ENCODE data around the gene MACROD1.
"Not testable (repeated sequence)": the region's sequence is repeated elsewhere in the genome, so short reads cannot be mapped to it uniquely, and the experiment has no call there.

The MACROD1 gene

DNA sequence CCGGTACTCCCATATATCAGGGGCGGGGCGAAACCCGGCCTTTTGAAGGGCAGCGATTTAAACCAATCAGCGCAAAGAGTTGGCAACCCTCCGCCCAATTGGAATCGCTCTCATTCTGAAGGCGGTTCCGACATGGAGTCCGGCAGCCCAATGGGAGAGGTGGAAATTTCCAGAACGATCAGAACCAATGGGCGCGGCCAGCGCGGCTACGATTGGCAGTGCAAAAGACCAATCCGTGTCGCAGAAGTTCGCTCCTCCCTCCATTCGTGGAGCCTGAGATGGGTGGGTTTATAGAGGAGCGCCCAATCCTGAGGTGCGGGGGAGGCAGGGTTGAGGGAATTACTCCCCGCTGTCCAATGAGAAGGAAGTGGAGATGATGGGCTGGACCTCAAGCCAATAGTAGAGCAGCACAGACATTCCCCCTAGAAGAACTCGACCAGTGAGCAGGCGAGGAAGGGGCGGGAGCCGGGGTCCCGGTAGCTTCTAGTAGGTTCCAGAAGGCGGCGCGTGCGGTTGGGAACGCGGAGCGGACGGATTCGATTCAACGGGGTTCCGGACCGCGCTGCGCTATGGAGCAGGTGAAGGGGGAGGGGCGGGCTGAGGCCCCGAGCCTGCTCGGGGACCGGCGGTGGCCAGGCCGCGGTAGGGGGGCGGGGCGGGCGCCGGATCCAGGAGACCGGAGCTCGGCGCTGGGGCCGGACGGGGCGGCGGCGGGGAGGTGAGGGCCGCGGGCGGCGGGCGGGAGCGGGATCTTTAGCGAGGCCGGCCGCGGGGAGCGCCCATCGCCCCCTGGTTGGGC is 20.0 kb upstream of the MACROD1 start, which contains the start of gene STIP1:
Gene STIP1, plus strand, starts transcription at position 479 of the 799 bp plus-strand sequence. Its CDS starts 91 bp downstream, at position 570.
- DNase-seq (ENCODE audit: low read depth, low spot score) = peak; percentile 100

DNA sequence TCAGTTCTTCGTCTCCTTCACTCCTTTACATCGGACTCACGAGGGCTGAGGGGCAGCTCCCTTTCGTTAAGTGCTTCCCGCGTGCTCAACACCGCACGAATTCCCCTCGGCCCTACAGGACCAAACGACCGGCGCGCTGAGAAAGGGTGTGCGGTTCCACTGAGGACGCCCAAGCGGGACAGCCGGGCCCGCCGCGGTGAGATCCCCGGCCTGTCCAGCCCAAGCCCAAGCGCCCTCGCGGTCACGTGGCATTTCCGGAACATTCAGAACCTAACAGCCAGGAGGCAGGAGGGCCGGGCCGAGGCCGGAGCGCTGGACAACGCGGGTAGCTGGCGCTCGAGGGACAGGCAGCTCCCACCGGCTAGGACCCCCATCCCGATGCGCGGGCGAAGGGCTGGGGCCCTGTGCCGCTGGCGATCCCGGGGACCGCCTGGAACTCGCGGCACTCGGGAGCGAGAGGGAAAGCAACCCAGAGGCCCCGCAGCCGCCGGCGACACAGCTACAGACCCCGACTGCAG is 19.3 kb upstream of the MACROD1 start:
- DNase-seq (ENCODE audit: low read depth, low spot score) = peak; percentile 90

DNA sequence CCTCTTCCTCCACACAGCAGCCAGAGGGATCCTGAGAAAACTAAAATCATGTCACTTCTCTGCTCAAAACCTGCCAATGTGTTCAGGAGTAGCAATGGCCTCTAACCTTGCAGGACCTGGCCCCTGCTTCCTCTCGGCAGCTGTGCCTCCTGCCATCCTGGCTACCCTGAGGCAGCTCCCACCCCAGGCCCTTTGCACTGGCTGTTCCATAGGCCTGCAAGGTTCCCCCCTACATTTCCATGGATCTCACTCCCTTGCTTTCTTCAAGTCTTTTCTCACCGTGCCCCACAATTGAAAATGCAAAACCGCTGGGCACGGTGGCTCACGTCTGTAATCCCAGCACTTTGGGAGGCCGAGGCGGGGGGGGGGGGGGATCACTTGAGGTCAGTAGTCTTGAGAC is 18.0 kb upstream of the MACROD1 start:
- DNase-seq (ENCODE audit: low read depth, low spot score) = no peak

DNA sequence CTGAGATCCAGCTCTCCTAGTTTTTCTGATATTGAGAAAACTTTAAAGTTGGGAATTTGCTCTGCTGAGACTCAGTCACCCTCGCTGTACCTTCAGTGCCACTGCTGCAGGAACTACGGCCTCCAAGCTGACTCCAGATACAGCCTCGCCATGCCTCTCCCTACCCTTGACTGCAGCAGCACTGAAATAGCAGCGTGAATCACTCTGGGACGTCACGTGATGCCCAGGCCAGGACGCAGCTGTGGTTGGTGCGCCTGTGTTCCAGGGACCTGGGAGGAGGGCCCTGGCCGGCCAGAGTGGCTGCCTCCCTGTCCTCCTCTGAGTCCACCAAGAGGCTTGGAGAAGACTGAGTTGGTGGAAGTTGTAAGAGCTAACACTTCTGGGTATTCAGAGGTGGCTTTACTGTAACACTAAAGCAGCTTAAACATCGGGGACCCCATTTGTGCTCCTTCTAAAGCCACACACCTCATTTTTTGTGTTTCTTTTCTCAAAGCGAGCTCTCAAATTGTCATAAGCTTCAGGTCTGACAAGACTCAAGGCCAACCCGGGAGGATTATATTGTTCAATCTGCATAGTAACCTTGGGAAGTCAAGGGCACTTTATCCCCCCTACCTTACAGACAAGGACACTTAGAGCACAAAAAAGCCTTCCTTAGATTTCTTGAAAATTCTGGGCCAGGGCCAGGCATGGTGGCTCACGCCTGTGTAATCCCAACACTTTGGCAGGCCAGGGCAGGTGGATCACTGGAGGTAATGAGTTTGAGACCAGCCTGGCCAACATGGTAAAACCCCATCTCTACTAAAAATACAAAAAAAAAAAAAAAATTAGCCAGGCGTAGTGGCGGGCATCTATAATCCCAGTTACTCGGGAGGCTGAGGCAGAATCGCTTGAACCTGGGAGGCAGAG is 15.8 kb upstream of the MACROD1 start:
- DNase-seq (ENCODE audit: low read depth, low spot score) = peak; percentile 96

DNA sequence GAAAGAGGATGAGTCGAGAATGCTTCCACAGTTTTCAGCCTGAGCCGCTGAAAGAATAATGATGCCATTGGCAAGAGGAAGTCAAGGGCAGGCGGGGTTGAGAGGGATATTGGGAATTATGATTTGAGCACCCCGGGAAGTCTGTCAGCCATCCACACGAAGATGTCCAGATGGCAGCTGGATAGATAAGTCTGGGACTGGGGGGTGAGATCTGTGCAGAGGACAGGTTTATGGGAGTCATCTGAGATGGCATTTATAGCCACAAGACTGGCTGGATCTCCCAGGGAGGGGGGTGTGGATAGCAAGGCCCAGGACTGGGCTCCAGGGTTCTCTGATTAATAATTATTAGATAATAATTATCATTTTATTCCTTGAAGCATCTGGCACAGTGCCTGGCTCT is 15.0 kb upstream of the MACROD1 start:
- DNase-seq (ENCODE audit: low read depth, low spot score) = no peak

DNA sequence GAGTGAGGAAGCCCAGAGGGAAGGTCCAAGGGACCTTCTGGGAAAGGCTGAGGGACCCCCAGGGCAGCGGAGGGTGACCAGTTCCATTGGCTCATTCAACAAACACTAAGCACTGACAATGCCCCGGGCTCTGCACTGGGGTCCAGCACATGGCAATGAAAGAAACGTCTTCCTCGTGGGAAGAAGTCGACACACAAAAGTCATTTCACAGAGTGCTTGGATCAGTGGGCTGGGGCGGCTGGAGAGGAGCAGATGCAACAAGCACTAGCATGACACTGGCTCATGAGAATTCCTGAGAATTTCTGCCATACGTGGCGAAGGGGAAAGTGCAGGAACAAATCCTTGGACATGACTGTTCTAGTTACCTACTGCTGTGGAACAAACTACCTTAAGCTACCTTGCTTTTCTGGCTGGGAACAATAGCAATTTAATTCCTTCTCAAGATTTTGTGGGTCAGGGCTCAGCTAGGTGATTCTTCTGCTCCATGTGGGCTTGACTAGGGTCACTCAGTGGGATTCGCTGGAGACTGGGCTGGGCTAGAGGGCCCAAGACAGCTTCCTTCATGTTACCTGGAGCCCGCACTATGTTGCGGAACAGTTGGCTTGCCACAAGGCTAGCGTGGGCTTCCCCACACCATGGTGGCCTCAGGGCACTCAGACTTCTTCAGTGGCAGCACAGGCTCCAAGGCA is 13.2 kb upstream of the MACROD1 start:
- DNase-seq (ENCODE audit: low read depth, low spot score) = no peak

DNA sequence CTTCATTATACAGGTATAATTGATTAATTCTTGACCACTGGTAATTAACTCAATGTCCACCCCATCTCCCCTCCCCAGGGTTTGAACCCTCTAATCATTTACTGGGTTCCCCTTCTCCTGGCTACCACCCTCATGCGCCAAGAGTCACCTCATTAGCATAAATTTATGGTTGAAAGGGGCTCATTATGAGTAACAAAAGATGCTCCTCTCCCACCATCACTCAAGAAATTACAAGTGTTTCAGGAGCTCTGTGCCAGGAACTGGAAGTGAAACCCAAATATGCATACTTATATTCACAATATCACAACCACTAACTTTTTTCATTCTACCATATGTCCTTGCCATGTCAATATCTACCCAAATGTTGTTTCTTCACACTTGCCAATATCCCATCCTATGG is 12.3 kb upstream of the MACROD1 start:
- DNase-seq (ENCODE audit: low read depth, low spot score) = no peak

DNA sequence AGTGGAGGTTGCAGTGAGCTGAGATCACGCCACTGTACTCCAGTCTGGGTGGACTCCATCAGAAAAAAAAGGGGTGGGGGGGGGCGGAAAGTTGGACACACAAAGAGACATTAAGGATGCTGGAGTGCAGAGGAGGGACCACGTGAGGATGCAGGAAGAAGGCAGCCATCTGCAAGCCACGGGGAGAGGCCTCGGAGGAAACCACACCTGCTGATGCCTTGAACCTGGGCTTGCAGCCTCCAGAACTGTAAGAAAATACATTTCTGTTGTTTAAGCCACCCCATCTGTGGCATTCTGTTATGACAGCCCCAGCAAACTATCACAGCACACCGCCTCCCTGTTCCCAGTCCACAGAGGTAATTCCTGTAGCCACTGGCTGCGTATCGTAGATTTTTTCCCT is 10.8 kb upstream of the MACROD1 start:
- no peak for DNase-seq (ENCODE audit: low read depth, low spot score)

DNA sequence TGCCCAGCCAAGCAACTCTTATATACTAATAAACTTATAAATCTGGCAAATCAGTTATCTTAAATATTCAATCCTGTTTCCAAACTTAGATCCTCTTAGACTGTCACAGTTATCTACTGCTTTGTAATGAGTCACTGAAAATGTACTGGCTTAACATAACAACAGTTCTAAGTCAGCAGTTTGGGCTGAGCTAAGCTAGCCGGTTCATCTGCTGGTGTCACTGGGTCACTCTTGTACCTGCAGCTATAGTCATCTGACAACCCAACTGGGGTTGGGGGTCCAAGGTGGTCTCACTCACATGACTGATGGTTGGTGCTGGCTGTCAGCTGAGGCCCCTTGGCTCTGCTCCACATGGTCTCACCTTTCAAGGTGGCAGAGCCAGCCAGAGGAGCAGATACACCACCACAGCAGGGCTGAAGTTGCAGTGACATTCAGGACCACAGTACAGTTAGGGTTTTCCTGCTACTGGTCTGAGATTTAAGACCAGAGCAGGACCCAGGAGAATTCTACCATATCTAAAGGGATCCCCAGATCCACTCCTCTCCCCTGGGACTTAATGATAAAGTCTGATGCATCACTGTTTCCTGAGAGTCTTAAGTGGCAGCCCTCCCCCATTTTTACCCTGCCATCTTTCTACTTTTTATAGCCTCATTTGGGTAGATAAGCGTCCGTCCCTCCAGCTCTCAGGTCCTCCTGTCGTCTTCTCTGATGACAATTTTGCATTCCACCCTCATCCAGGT is 7.9 kb upstream of the MACROD1 start:
- no peak for DNase-seq (ENCODE audit: low read depth, low spot score)

DNA sequence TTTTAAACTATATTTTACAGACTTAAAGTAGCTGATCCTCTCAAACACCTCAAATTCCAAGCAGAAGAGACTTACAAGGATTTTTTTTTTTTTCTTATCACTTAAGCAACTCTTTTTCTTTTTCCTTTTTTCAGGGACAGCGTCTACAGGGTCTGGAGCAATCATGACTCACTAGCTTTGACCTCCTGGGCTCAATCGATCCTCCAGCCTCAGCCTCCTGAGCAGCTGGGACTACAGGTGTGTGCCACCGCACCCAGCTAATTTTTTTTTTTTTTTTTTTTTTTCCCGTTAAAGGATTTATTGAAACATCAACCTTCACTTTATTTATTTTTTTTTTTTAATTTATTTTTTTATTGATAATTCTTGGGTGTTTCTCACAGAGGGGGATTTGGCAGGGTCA is 4.5 kb upstream of the MACROD1 start:
- no peak for DNase-seq (ENCODE audit: low read depth, low spot score)

DNA sequence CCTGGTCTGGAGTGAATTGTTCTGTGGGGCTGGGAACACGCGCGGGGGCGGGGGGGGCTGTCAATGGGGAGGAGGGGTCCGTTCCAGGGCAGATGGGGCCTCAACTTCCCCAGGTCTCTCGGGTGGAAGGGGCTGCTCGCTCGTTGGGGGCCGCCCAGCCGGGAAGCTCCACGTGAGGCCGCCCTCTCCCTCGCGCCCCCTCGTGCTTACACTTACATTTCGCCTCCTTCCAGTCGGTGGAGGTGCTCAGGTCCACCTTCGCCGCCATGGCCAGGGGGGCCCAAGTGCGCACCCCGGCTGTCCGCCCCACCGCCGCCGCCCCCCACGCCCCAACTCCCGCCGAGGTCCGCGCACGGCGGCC is 452 bp downstream of the MACROD1 start:
- DNase-seq (ENCODE audit: low read depth, low spot score) = peak; percentile 47

DNA sequence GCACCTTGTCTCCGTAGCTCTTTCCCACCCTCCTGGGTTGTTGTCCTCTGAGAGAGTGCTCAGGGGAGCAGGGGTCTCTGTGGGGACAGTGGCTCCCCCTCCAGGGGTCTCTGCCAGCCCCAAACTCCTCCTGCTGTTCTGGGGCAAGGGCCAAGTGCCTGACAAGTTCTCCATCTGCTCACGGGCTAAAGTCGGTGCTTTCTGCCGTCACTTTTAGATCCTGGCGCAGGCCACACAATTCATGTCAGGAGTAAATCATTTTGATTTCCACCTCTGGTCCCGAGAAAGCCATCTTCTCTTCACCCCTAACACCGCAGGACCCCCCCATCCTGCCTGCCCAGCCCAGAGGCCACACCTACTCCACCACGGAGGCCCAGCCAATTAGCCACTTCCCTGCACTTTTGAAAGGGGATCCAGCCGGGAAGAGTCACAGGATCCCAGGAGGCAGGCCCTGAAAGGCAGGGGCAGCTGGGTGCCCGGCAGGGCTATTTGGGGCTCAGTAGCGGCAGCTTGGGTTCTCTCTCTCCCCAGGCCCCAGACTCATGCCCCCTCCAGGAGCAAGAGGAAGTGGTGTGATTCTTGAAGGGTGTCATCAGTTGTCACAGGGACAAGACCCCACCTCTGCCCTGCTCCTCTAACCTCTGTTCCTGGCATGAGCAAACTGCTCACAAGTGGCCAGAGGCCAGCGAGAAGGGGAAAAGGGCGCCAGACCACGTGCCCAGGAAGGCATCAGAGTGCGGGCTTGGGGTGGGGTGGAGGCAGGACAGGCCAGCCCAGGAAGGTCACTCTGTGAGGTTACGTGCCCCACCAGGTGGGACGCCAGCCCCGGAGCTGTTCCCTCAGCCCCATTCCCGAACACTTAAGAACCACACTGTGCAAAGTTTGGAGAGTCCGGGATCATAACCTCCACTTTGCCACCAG is 1.3 kb downstream of the MACROD1 start:
- peak; percentile 31 for DNase-seq (ENCODE audit: low read depth, low spot score)

DNA sequence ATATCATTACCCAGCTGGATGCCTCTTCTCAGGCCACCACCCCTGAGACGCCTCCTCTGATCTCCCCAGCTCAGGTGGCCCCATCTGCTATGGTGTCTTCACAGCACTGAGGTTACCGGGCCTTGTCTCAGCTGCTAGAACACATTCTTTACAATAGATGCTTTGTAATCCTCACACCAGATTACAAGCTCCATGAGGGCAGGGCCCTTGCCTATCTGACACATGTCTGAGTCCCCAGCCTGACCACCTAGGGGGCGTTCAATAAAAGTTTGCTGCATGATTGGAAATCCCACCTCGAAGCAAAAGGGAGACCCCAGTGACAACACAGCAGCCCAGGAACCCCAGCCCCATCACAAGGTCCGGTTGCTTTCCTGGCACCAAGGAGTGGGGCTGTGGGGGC is 2.0 kb downstream of the MACROD1 start:
- DNase-seq (ENCODE audit: low read depth, low spot score) = no peak

DNA sequence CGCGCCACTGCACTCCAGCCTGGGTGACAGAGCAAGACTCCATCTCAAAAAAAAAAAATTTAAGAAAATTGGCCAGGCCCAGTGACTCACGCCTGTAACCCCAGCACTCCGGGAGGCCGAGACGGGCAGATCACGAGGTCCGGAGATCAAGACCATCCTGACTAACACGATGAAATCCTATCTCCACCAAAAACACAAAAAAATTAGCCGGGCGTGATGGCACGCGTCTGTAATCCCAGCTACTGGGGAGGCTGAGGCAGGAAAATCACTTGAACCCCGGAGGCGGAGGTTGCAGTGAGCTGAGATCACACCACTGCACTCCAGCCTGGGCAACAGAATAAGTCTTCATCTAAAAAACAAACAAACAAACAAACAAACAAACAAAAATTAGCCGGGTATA is 3.1 kb downstream of the MACROD1 start:
- DNase-seq (ENCODE audit: low read depth, low spot score) = not testable (repeated sequence)

DNA sequence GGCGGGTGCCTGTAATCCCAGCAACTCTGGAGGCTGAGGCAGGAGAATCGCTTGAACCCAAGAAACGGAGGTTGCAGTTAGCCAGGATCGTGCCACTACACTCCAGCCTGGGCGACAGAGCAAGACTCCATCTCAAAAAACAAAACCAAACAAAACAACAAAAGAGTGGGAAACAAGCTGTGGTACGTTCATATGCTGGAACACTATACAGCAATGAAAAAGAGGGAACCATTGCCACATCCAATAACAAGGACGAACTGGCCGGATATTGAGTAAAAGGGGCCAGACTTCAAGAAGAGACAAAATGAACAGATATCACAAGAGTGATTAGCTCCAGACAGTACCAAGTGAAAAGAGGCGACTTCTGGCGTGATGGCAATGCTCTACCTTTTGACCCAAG is 4.9 kb downstream of the MACROD1 start:
- DNase-seq (ENCODE audit: low read depth, low spot score) = no peak

DNA sequence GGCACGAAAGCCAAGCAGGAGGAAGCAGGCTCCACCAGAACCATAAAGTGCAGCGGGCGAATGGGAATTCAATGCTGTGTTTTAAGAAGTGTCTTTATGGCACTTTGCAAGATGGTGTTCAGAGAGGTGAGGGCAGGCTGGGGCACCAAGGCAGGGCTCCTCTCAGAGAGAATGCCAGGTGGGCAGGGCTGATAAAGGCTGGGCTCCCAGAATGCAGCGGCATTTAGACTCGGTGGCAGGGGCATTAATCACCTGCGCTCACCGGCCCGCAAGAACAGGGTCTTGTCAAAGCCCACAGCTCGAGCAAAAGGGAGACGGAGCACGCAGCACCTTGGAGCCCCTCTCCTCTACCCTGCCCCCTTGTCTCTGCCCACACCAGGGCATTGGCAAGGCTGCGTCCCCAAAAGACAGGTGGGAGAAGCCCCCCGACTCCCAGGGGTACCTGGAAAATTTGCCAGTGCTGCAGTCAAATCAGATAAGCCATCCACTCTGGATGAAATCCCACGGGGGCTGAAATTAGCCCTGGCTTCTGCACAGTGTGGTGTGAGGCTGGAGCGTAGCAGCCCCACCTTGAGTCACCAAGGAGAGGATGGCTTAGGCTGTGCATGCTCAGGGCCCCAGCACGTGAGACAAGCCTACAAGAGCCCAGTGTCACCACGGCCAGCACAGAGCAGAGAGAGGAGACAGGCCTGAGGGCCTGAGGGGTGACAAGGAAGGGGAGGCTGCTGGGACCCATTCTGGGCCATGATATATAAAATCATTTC is 8.1 kb downstream of the MACROD1 start:
- DNase-seq (ENCODE audit: low read depth, low spot score) = no peak

DNA sequence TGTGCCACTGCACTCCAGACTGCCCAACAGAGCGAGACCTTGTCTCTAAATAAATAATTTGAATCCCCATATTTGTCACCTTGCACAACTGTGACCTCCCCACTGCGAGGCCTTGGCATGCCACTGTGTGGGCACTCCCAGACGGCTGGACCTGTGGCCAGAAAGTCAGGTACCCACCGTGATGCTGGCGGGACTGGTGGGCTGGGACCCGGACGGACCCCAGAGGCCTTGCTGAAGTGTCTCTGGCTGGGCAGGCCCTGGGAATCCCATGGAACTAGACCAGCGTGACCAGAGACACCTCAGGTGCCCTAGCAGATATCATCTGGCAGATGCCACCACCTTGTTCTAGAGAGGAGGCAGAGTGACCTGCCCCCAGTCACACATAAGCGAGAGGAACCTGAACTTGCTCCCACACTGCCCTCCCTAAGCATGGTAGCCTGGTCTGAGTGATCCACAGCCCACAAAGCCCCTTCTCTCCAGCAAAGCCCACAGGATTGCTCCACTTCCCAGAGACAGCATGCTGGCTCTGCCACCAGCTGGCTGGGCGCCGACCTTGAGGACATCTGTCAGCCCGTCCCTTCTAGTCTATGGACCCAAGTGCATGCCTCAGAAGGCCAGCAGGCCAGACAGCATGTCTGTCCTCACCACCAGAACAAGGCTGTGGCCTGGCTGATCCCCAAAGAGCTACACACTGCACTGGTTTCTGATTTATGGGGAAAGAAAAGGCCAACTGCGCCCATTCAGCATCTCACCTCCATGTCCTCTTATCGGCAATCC is 9.5 kb downstream of the MACROD1 start:
- no peak for DNase-seq (ENCODE audit: low read depth, low spot score)

DNA sequence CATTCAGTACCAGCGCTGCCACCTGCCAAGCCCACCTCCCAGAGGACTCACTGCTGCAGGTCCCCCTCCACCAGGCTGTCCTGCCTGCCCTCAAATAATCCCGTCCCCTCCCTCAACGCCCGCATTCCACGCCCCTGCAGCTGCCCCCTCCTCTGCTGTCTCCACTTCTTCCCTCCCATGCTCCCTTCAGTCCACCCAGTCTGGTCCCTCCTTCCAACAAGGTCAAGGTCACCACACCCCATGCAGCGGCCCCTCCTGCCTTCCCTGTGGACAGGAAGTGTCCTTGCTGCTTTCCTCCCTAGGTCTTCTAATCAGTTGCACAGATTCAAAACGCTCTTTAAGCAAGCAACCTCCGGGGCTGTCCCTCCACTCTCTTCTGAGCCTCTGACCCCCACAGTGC is 12.1 kb downstream of the MACROD1 start:
- no peak for DNase-seq (ENCODE audit: low read depth, low spot score)
